ENCODE results near the gene USP34. TPM values are rescaled to one million over a fixed set of nuclear protein-coding genes. Genes with fewer than 3 reads are reported as not detected.

Gene USP34
- total RNA-seq, 1 donor from 2014 or later, result 104 TPM

GRCh38 chr2:61426267-61426897 is 44.5 kb downstream of the USP34 start:
- TF ChIP-seq, protein P1, sequence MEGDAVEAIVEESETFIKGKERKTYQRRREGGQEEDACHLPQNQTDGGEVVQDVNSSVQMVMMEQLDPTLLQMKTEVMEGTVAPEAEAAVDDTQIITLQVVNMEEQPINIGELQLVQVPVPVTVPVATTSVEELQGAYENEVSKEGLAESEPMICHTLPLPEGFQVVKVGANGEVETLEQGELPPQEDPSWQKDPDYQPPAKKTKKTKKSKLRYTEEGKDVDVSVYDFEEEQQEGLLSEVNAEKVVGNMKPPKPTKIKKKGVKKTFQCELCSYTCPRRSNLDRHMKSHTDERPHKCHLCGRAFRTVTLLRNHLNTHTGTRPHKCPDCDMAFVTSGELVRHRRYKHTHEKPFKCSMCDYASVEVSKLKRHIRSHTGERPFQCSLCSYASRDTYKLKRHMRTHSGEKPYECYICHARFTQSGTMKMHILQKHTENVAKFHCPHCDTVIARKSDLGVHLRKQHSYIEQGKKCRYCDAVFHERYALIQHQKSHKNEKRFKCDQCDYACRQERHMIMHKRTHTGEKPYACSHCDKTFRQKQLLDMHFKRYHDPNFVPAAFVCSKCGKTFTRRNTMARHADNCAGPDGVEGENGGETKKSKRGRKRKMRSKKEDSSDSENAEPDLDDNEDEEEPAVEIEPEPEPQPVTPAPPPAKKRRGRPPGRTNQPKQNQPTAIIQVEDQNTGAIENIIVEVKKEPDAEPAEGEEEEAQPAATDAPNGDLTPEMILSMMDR (IDR thresholded peaks at IDR 0.05; ENCODE audit: partially characterized antibody, unreplicated experiment), result peak; percentile 67
- no peaks in the 10 kb centered on the region for H3K9me3 Mint-ChIP-seq (ENCODE audit: unreplicated experiment)
- peaks cover 4% of the 10 kb centered on the region for H3K4me1 Mint-ChIP-seq (ENCODE audit: low read depth, unreplicated experiment)
- no peak overlapping the region for H3K4me3 Mint-ChIP-seq (ENCODE audit: unreplicated experiment)
- DNase-seq, result peak; percentile 71
- H3K27me3 Mint-ChIP-seq (ENCODE audit: unreplicated experiment), result peaks cover 3% of the 10 kb centered on the region
- no peak overlapping the region for H3K27ac Mint-ChIP-seq (ENCODE audit: unreplicated experiment)
- H3K36me3 Mint-ChIP-seq (ENCODE audit: unreplicated experiment), result no peaks in the 10 kb centered on the region

DNA sequence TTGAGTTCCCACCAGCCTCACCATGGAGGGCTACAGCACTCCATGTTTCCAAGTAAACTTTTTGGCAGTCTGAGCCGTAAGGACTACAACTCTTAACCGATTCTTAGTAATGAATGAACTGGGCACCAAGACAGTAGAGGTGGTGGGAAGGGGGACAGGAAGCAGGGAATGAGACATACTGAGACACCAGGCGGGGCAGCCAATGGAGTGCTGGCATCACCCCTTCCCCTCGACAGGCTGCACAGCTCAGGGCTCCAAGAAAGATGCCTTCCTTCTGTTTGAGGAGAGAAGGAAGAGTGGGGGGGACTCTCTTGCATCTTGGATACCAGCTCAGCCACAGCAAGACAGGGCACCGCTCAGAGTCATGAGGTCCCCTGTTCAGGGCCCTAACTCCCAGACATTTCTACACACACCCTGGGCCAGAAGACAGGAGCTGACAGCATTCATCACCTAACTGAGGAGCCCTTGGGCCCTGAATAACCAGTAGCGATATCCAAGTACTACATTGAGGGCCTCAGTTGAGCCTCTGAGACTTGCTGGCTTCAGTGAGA is 45.2 kb downstream of the USP34 start:
- Mint-ChIP-seq H3K4me1 (ENCODE audit: low read depth, unreplicated experiment) (peaks cover 4% of the 10 kb centered on the region), H3K9me3 (ENCODE audit: unreplicated experiment) (no peaks in the 10 kb centered on the region), H3K36me3 (ENCODE audit: unreplicated experiment) (no peaks in the 10 kb centered on the region), H3K27ac (ENCODE audit: unreplicated experiment) (no peak overlapping the region), H3K4me3 (ENCODE audit: unreplicated experiment) (no peak overlapping the region), H3K27me3 (ENCODE audit: unreplicated experiment) (peaks cover 3% of the 10 kb centered on the region)
- TF ChIP-seq, protein P1 (IDR thresholded peaks at IDR 0.05; ENCODE audit: partially characterized antibody, unreplicated experiment), result no peak
- no peak for DNase-seq

DNA sequence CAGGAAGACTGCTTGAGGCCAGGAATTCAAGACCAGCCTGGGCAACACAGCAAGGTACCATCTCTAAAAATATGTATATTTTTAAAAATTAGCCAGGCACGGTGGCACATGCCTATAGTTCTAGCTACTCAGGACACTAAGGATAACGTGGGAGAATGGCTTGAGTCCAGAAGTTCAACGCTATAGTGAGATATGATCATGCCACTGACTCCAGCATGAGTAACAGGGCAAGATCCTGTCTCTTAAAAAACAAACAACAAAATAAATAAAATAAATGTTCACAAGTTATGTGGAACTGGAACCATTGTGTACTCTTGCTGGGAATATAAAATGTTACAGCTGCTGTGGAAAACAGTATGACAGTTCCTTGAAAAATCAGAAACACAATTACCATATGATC is 47.2 kb downstream of the USP34 start:
- TF ChIP-seq, protein P1 (IDR thresholded peaks at IDR 0.05; ENCODE audit: partially characterized antibody, unreplicated experiment), result no peak
- H3K27me3 Mint-ChIP-seq (ENCODE audit: unreplicated experiment), result peaks cover 3% of the 10 kb centered on the region
- no peak overlapping the region for H3K4me3 Mint-ChIP-seq (ENCODE audit: unreplicated experiment)
- no peak overlapping the region for H3K27ac Mint-ChIP-seq (ENCODE audit: unreplicated experiment)
- no peaks in the 10 kb centered on the region for H3K9me3 Mint-ChIP-seq (ENCODE audit: unreplicated experiment)
- no peak for DNase-seq
- no peaks in the 10 kb centered on the region for H3K36me3 Mint-ChIP-seq (ENCODE audit: unreplicated experiment)
- H3K4me1 Mint-ChIP-seq (ENCODE audit: low read depth, unreplicated experiment), result peaks cover 4% of the 10 kb centered on the region

DNA sequence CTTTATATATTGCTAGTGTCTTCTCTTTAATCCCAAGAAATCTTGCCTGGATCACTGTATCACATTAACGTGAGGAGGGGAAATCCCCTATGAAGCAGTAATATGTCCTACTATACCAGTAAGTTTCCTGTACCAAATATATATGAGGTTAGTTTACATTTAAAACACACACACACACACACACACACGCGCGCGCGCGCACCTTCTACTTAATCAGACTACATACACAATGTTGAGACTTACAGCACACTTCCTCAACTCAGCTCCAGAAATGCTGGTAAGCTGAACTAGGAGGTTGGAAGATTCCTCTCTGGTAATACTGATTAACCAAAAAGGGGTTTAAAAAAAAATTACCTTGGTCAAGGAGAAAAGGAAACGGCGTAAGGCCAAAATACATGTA is 49.3 kb downstream of the USP34 start:
- no peak for DNase-seq
- Mint-ChIP-seq H3K36me3 (ENCODE audit: unreplicated experiment) (no peaks in the 10 kb centered on the region), H3K9me3 (ENCODE audit: unreplicated experiment) (no peaks in the 10 kb centered on the region), H3K27me3 (ENCODE audit: unreplicated experiment) (no peaks in the 10 kb centered on the region), H3K4me3 (ENCODE audit: unreplicated experiment) (no peak overlapping the region), H3K4me1 (ENCODE audit: low read depth, unreplicated experiment) (peaks cover 4% of the 10 kb centered on the region), H3K27ac (ENCODE audit: unreplicated experiment) (no peak overlapping the region)
- TF ChIP-seq, protein P1 (IDR thresholded peaks at IDR 0.05; ENCODE audit: partially characterized antibody, unreplicated experiment), result no peak

DNA sequence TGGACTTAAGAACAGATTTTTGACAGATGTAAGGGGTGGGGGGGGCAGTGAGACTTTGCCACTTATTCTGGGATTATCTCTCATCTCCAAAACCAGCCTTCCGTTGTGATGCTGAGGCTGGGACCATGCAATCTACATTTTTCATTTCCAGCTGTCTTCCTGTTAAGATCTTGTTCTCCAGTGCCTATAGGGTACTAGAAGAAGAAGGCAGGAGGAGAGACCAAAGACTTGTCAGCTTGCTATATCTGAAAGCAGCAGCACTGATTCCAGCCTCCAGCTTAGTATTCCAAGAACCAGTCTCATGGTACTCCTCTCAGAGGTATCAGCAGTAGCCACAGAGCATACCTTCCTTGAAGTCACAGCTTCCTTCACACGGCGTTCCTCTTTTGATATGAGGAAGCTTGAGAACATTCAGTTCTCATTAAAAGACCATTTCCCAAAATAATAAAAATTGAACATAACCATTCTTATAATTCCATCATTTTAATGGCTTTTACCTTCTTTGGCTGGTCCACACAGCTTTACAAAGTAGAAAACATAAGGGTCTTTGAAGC is 49.8 kb downstream of the USP34 start:
- Mint-ChIP-seq H3K36me3 (ENCODE audit: unreplicated experiment) (no peaks in the 10 kb centered on the region), H3K27ac (ENCODE audit: unreplicated experiment) (no peak overlapping the region), H3K4me1 (ENCODE audit: low read depth, unreplicated experiment) (peaks cover 1% of the 10 kb centered on the region), H3K9me3 (ENCODE audit: unreplicated experiment) (no peaks in the 10 kb centered on the region), H3K4me3 (ENCODE audit: unreplicated experiment) (no peak overlapping the region), H3K27me3 (ENCODE audit: unreplicated experiment) (no peaks in the 10 kb centered on the region)
- TF ChIP-seq, protein P1 (IDR thresholded peaks at IDR 0.05; ENCODE audit: partially characterized antibody, unreplicated experiment), result no peak
- DNase-seq, result no peak
